GM19239 (cell line): ENCODE data around the gene KCNC4.

Experiments used
- DNase-seq: peaks from one replicate; pipeline ENCODE4 v3.0.0; 2011; ENCODE audit warnings: low spot score; ENCODE audit not compliant: insufficient read length
- FAIRE-seq: peaks from 2 replicates; lab custom pipeline; 2011; peaks lifted over from hg19 to GRCh38; lab: Jason Lieb, UNC

The KCNC4 gene

DNA sequence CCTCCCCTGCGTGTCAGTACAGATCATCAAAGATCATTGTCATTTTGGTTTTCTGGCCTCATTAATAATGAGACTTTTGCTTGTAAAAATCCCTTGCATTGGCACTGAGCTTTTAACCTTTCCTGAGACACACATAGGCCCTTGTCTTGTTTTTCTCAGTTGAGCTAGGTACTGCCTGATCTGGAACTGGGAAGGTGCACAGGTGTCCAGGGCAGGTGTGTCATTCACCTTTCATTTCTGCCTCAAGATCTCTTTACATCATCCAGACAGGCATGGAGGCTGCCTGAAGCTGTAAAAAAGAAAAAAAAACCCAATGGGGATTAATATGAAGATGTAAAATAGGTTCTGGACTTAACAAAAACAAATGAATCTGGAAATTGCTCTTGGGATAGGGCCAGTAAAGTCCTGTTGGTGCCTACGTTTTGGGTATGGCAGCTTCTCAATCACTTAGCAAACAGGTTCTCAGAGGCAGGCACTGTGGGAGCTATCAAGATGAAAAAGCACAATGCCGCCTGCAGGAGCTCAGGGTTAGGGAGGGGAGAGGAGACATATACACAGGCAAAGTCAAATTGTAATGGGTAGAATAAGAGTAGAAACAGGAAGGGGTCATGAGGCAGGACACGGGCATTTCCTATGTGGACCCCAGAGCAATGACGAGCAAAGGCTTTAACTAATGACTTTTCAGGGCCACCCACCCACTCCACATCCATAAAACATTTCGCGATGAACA is 1.0 kb upstream of the KCNC4 start:
- no peak for FAIRE-seq
- no peak for DNase-seq

DNA sequence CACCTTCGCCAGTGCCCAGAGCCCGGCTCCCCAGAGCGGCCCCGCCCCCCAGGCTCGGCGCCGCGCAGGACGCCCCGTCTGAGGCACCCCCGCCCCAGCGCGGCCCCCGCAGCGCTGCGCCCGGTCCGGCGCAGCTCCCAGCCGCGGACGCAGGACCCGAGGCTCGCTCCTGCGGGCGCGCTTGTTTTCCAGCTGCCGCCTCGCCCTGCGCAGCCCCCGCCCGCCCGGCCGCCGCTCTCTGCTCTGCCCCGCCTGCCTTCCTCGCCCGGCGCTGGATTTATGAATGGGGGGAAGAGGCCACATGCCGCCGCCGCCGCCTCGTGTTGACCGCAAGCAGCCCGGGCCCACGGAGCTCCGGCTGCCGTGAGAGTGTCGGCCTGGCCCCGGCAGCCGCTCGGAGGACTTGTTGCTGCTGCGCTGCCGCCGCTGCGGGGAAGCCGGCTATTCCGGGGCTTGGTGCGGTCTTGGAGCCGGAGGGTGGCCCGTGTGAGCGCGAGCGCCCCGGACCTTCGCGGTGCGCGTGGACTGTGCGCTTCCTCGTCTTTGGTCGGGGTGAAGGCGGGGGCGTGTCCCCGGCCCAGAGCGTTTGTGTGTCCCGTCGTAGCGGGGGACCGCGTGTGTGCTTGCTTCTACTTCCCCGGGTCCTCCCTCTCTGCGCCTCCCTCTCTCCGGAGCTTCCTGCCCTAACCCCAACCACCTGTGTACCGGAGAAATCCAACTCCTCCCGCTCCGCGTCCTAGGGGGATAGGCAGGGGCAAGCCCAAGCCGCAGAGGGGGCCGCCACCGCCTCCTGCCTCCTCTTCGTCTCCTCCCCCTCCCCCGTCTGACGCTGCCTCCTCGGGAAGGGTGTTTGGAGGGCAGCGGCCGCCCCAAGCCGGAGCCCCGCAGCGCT is 736 bp downstream of the KCNC4 start:
- FAIRE-seq: no peak
- DNase-seq: peak; percentile 62

DNA sequence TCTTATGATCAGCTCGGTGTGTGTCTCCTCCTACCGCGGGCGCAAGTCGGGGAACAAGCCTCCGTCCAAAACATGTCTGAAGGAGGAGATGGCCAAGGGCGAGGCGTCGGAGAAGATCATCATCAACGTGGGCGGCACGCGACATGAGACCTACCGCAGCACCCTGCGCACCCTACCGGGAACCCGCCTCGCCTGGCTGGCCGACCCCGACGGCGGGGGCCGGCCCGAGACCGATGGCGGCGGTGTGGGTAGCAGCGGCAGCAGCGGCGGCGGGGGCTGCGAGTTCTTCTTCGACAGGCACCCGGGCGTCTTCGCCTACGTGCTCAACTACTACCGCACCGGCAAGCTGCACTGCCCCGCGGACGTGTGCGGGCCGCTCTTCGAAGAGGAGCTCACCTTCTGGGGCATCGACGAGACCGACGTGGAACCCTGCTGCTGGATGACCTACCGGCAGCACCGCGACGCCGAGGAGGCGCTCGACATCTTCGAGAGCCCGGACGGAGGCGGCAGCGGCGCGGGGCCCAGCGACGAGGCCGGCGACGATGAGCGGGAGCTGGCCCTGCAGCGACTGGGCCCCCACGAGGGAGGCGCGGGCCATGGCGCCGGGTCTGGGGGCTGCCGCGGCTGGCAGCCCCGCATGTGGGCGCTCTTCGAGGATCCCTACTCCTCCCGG is 1.5 kb downstream of the KCNC4 start:
- DNase-seq (no peak), FAIRE-seq (peak; percentile 57)

DNA sequence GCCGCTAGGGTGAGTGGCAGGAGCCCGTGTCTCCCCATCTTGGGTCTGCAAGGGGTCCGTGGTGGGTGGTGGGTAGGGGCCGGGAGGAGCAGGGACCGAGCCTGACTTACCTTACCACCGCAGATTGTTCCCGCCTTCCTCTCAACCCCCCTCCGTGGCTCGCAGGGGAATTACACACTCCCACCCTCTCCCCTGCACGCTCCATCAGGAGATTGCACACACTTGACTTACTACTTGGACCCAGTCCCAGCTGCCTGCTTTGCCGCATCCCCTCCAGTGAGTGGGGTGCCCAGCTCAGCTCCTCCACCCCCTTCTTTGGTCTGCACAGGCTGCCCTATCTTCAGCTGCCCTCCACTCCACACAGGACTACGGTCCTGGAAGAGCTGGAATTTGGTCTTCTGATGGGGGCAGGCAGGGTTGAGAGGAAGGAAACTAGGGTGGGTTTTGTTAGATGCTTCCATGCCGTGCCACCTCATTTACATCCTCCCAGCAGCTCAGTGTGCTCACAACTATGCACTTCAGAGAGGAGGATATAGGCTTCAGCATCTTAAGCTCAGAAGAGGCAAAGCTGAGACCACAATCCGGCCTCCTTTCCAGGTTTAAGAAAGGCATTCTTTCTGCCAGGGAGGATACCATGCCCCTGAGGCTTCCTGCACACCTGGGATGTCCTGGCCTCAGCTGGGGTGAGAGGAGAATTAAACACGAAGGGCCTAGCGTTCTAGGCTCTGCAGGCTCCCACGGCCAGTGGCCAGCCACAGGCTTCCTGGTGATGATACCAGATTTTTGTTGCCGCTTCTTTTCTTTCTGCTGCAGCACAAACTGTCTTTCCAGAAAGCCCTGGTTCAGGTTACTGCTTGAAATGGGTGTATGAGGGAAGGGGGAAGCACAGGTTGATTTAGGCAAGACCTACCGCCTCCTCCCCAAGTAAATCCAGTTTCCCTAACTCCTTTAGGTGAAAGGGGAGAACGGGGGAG is 2.3 kb downstream of the KCNC4 start:
- DNase-seq (no peak), FAIRE-seq (no peak)

DNA sequence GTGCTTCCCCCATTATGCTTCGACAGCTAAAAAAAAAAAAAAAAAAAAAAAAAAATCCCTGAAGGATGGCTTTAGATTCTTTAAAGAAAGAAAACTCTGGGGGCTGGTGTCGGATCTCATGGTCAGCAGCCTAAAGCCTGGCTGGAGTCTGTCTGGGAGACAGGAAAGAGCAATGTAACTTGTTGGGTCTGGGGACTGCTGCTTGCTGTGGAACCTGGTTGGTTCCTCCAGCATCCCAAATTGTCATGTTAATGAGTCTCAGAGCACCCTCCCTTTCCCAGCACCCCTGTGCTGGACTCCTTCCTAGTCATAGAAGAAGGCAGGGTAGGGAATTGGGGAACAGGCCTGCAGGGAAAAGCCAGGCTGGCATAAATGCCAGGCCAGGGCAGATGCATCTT is 3.0 kb downstream of the KCNC4 start:
- FAIRE-seq (no peak), DNase-seq (no peak)

DNA sequence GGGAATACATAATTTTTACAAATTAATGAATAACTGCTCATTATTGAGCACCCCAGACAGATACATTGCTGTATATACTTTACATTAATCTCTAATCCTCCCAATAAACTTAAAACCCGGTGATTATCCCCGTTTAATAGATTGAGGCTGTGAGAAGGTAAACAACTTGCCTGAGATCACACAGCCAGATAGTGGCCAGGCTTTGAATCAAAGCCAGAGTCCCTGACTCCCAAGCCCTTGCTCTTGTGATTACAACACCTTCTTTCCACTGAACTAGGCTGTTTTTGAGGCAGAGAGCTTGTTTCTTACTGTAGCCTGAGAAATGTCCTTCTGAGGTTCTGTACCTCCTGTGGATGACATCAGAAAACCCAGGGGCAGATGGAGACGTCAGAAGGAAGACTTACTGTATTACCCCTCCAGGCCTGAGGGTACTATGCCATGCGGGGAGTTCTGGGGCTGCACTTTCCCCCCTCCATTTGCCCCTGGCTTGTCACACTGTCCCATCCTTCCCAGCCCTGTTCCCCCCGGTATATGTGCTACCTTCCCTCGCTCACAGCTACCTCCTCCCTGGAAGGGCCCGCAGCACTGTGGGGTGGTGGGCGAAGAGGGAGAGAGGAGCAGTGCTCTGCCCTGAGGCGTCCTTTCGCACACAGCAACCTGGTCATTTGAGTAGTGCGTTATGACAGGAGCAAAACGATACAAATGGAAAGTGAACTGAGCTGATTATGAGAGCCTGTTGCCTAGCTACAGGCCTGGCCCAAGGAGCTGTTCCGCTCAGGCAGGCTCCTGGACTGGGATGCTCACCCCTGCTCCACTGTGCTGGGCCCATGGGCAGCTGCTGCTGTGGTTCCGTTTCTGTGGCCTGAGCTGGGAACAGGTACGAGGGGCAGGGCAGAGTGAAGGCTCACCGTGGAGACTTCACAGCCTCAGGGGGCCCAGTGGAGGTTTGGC is 4.6 kb downstream of the KCNC4 start:
- no peak for DNase-seq

DNA sequence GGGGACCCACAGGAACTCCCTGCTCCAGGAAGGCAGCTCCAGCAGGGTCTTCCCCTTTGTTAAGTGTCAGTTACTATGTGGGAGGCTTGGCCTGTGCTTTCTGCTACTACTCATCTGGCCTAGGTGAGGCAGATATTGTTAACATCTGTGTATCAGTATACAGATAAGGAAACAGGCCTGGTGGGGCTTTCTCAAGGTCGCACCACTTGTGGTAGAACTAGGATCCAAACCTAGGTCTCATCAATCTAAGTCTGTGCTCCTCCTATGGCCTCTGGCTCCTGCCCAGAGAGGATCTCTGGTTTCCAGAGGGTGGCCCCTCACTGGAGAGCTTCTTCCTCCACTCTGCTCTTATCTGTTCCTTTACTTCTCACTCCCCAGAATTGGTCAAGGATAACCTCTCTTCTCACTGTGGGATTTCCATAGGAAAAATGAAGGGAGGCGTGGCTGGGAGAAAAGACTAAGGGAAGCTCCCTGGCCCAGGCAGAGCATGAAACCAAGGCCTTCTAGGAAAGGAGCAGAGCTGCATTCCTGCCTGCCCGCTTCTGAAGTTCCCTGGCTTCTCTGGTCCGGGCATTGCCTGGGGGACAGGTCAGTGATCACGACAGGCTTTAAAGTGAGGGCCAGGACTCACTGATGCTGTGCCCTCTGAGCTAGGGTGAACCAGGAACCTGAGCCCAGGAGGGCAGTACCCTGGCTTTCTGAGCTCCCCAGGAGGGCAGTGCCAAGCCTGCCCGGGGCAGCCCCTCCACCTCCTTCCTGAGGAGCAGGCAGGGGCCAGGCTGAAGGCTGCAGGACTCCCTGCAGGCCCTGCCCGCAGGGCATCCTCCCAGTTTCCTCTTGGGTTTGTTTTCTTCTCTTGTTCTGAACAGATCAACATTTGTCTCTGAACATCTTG is 5.8 kb downstream of the KCNC4 start:
- no peak for DNase-seq
- no peak for FAIRE-seq

More for the DNA sequence above, 4.6 kb downstream of the KCNC4 start:
- no peak for FAIRE-seq

DNA sequence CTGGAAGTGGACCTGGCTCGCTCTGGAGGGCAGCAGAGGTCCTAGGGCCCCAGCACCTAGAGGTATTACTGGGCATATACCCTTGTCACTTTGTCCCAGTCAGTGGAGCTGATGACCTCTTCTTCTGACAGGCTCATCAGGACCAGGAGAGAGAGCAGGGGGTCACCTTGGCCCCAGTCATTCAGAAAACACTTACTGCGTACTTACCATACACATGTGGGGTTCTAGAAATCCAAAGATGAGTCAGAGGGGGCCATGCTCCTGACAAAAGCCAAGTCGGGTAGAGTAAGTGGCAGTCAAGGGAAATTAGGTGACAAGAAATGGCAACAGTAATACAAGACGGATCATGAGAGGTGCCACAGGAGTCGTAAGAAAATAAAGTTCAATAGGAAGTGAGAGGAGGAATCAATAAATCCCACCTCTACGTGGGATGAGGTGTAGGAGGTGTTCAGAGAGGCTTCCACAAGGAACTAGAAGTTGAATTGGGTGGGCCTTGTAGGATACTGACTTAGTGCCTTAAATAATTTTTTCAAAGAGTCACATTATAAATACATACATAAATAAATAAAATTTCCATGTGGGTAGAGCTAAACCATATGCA is 6.8 kb downstream of the KCNC4 start:
- DNase-seq (no peak), FAIRE-seq (no peak)

DNA sequence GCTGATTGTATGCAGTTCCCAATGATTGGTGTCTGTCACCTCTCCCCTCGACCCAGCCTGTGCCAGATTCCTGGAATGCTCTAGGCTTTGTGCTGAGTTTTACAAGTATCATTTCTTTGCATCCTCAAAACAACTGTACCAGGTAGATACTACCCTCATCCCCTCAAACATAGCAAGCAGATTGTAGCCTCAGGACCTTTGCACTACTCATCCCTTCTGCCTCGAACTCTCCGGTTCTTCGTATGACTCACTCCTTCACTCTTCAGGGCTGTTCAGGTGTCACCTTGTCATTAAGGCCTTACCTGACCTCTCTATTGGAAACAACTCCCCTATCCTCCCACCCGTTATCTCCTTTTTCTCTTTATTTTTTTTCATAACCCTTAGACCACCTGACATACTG is 8.0 kb downstream of the KCNC4 start:
- DNase-seq (no peak), FAIRE-seq (no peak)

DNA sequence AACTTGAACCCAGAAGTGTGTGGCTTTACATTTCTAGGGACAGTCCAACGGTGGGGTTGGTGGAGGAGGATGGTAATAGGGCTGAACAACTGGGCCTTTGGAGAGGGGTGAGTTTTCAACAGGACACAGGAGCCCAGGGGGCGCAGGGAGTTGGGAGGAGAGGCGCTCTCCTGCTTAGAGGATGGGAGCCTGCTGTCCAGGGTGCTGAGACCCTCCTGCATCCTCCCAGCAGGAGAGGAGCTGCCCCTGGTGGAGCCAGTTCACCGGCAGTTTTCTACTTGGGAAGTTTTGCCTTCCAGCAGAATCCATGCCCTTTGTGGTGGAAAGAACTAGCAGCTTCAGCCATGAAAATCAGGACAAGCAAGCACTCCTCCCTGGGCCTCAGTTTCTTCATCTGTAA is 8.6 kb downstream of the KCNC4 start:
- FAIRE-seq: no peak
- no peak for DNase-seq

DNA sequence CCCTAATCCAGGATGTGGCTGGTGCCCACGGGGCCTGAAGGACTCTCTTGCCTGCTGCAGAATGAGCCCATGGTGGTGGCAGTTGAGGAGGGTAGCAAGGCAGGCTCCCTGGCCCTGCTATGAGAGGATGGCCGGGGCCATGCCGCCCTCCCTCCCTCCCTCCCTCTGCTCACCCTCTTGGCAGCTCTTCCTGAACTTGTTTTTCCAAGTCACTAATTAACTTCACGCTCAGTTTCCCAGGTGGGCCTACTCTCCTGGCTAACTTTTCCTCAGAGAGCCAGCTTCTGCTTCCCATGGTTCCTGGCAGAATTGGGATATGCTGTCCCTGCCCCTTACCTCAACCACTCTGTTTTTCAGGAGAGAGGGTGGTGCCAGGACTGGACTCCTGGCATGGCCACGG is 10.2 kb downstream of the KCNC4 start:
- DNase-seq (no peak), FAIRE-seq (no peak)

DNA sequence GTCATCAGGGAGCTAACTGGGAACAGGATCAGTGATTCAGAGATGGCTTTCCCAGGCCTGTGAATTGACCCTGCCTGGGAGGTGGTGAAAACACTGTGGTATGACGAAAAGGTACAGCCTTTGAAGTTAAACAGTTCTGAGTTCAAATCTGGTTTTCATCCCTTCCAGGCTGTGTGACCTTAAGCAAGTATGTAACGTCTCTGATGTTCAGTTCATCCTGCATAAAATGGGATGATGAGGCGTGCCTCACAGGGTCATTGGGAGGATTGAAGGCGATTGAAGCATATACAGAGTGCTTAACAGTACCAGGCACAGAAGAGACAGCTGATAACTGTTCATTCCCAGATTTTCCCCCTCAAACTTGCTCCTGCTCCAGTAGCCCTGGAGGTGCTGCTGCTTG is 11.0 kb downstream of the KCNC4 start:
- DNase-seq: no peak
- no peak for FAIRE-seq

DNA sequence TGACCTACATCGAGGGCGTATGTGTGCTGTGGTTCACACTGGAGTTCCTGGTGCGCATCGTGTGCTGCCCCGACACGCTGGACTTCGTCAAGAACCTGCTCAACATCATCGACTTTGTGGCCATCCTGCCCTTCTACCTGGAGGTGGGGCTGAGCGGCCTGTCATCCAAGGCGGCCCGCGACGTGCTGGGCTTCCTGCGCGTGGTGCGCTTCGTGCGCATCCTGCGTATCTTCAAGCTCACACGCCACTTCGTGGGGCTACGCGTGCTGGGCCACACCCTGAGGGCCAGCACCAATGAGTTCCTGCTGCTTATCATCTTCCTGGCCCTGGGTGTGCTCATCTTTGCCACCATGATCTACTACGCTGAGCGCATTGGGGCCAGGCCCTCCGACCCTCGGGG is 13.0 kb downstream of the KCNC4 start:
- FAIRE-seq: no peak

DNA sequence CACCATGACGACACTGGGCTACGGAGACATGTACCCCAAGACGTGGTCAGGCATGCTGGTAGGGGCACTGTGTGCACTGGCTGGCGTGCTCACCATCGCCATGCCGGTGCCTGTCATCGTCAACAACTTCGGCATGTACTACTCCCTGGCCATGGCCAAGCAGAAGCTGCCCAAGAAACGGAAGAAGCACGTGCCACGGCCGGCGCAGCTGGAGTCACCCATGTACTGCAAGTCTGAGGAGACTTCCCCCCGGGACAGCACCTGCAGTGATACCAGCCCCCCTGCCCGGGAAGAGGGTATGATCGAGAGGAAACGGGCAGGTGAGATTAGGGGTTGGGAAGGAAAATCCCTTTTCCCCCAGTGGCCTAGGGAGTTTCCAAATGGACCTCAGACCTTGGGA is 13.5 kb downstream of the KCNC4 start:
- FAIRE-seq (no peak), DNase-seq (no peak)

More for the DNA sequence above, 13.0 kb downstream of the KCNC4 start:
- no peak for DNase-seq

DNA sequence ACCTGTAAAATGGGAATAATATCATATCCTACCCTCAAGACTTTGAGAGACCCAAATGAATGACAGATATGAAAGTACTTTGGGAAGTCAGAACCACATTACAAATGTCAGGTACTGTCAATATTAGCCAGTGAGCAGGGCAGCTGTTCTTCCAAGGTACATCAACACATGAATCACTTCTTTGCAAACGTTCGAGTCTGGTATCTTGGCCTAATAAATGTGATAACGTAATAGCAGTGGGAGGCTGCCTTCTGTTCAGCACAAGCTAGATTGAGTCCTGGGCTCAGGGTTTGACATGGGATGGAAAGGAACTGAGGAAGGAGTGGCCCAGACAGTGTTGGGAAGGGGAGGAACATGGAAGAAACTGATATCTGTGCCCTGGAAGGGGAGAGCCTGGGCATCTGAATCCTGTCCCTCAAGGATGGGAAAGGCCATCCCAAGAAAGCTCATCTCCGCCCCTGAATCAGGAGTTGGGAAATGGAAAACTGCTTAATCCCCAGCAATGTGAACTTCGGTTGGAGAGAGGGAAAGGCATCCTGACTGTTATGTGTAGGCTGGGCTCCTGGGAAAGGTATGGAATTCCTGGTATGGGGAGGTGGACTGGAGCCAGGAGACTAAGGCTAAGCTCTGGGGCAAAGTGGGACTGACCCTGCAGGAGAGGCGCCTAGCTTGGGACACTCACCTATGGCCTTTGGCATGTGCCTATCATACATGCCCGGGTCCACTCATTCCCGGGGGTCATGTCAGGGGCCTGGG is 14.3 kb downstream of the KCNC4 start:
- no peak for FAIRE-seq

DNA sequence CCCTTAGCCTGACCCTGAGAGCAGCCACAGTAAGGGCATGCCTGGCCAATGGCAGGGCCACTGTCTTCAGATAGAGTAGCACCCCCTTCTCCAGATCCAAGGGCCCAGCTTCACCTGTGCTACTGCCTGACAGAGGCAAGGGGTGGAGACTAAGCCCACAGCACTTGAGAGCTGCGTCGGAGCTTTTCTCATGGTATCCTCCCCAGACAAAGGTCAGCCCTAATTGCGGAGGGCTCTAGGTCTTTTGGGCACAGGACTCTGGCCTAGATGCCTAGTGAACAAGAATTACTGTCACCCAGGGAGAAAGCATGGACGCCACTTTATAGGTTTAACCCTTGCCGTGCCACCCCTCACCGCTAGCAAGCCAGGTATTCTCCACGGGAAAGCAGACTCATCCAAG is 15.1 kb downstream of the KCNC4 start:
- FAIRE-seq (no peak), DNase-seq (no peak)

More for the DNA sequence above, 14.3 kb downstream of the KCNC4 start:
- no peak for DNase-seq
